Stimulated activated CD4-positive, alpha-beta T cell treated with anti-CD3 and anti-CD28 coated beads, TNF-alpha, amount 100 ng/mL, for 48 hours (primary cell): Measurements from ENCODE around the gene ERGIC1.
A peak's percentile ranks its signal among the peaks of the same experiment; 100 is the strongest.
"Not testable (repeated sequence)": the region's sequence is repeated elsewhere in the genome, so short reads cannot be mapped to it uniquely, and the experiment has no call there.

ENCODE experiments used
- DNase-seq, 3 donors: peaks; one replicate each; pipeline ENCODE4 v3.0.0-alpha.2; 2020; ENCODE audit warnings: low read depth in 3 of 3

ERGIC1 gene

GRCh38 chr5:172833686-172834414, at the start of gene ERGIC1:
TSS of gene ERGIC1 (plus strand) at chr5:172834251. CDS start at chr5:172834414, 163 bp downstream.
- DNase-seq, result peak in 2 of 3 donors; percentile 45 to 56

GRCh38 chr5:172785429-172786088, 48.5 kb upstream of the ERGIC1 start:
- no peak for DNase-seq

GRCh38 chr5:172786736-172787462, 47.2 kb upstream of the ERGIC1 start:
- DNase-seq, result no peak

GRCh38 chr5:172787538-172787937, 46.5 kb upstream of the ERGIC1 start:
- not testable (repeated sequence) for DNase-seq

GRCh38 chr5:172788771-172789686, 45.0 kb upstream of the ERGIC1 start:
- no peak for DNase-seq

- DNase-seq, result no peak
Observed at GRCh38 chr5:172789687-172790495, 44.2 kb upstream of the ERGIC1 start.

GRCh38 chr5:172790496-172790889, 43.6 kb upstream of the ERGIC1 start:
- DNase-seq, result no peak

GRCh38 chr5:172791286-172791685, 42.8 kb upstream of the ERGIC1 start:
- no peak for DNase-seq

- no peak for DNase-seq
Observed at GRCh38 chr5:172791726-172792445, 42.2 kb upstream of the ERGIC1 start.

- no peak for DNase-seq
Observed at GRCh38 chr5:172792701-172793570, 41.1 kb upstream of the ERGIC1 start.

- DNase-seq, result no peak
Observed at GRCh38 chr5:172793577-172794488, 40.2 kb upstream of the ERGIC1 start.

- no peak for DNase-seq
Observed at GRCh38 chr5:172795318-172795977, 38.6 kb upstream of the ERGIC1 start.

GRCh38 chr5:172796306-172796705, 37.7 kb upstream of the ERGIC1 start:
- no peak for DNase-seq

GRCh38 chr5:172797771-172798191, 36.3 kb upstream of the ERGIC1 start:
- no peak for DNase-seq

- no peak for DNase-seq
Observed at GRCh38 chr5:172798422-172799215, 35.4 kb upstream of the ERGIC1 start.

GRCh38 chr5:172799416-172799815, 34.6 kb upstream of the ERGIC1 start:
- no peak for DNase-seq
